Measurements from ENCODE around the gene KCNAB1.

DNA sequence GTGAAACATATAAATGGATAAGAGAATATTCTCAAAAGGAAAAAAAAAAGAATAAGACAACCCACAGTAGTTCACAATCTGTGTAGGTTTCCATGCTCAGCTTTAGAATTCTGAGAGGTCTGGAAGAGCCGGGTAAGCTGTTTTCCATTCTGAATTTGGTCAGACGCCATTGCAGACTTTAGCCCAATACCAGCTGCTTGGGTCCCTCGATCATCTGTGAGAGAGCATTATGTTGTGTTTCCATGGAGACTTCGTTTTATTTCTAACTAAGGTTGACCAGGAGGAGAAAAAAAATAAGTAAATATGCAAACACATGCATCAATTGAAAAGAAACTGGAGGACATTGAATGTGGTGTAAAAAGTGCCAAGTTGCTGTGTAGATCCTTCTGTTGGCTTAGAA lies 25.5 kb downstream of the KCNAB1 start:
- TF ChIP-seq, protein P1, sequence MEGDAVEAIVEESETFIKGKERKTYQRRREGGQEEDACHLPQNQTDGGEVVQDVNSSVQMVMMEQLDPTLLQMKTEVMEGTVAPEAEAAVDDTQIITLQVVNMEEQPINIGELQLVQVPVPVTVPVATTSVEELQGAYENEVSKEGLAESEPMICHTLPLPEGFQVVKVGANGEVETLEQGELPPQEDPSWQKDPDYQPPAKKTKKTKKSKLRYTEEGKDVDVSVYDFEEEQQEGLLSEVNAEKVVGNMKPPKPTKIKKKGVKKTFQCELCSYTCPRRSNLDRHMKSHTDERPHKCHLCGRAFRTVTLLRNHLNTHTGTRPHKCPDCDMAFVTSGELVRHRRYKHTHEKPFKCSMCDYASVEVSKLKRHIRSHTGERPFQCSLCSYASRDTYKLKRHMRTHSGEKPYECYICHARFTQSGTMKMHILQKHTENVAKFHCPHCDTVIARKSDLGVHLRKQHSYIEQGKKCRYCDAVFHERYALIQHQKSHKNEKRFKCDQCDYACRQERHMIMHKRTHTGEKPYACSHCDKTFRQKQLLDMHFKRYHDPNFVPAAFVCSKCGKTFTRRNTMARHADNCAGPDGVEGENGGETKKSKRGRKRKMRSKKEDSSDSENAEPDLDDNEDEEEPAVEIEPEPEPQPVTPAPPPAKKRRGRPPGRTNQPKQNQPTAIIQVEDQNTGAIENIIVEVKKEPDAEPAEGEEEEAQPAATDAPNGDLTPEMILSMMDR (IDR thresholded peaks at IDR 0.05) = no peak
- TF ChIP-seq POLR2A (IDR thresholded peaks at IDR 0.05) = no peak

Measured in tibial nerve (tissue), 3 donors.